GM18870 (cell line): ENCODE measurements around the gene C6orf89.

Experiments used
- ATAC-seq: cut with Tn5 transposase; IDR thresholded peaks from one replicate; pipeline ENCODE4 v1.9.1; 2021; ENCODE audit warnings: moderate library complexity; ENCODE audit not compliant: unreplicated experiment

C6orf89 gene

DNA sequence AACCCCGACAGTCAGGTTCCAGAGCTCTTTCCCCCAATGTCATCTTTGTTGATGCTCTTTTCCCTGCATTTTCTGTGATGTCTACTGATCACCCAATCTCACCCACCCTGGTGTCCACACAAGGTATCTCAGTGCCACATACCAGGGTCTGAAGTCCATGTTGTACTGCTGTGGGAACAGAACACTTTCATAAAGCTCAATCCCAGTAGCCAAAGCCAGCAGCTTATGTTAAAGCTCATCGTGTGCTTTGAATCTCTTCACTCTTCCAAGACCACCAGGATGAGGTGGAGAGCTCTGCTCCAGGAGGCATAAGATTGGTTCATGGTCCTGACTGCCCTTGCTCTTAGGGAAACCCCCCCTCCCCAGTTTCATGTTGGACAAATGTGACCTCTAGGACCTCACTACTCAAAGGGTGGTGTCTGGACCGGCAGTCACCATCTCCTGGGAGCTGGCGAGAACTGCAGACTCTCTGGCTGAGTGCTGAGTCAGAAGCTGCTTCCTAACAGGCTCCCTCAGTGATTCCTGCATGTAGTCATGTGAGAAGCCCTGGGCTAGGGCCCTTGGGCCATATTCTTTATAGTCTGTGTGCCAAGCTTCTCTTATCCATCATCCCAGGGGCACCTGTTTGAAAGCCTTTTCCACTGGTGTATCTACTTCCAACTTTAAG, 33.1 kb upstream of the C6orf89 start:
- no peak for ATAC-seq

DNA sequence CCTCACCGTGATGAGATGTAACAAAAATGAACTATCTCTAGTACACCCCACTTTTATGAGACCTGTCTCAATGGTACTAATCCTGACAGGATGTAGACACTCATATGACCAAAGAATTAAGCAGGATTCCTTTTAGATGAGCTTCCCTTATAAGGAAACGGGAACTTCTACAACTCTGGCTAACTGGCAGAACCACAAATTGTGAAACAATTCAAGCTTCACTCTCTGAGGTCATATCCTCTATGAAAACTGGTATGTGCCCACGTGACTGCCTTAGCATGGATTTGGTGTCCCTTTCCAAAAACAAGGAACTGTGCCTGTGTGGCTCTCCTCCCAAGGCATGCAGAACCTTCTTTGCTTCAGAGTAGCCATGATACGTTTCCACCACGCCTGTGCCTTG, 32.4 kb upstream of the C6orf89 start:
- ATAC-seq, result no peak

GRCh38 chr6:36855750-36856149, 30.0 kb upstream of the C6orf89 start:
- no peak for ATAC-seq

DNA sequence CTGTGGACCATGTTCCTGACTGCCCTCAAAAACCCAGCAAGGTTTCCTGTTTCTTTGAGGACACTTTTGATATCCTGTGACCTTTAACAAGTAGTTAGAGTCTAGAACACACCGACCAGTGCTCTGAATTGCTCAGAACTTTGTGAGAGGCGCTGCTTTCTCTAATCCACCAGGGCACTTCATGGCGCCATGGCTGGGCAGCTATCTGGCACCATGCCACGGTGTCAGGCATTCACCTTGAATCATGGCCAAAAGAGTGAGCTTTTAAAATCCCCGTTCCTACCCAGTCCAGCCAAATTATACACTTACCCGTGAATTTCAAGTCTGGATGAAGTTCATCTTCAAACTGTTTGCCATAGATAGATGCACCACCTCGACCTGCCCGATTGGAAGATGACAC, 29.5 kb upstream of the C6orf89 start:
- no peak for ATAC-seq

DNA sequence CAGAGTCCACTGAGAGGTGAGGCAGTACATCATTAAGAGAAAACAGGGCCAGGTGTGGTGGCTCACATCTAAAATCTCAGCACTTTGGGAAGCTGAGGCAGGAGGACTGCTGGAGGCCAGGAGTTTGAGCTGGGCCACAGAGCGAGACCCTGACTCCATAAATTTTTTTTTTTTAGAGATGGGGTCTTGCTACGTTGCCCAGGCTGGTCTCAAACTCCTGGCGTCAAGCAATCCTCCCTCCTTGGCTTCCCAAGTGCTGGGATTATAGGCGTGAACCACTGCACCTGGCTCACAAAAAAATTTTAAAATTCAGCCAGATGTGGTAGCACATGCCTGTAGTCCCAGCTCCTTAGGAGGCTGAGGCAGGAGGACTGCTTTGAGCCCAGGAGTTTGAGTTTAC, 28.4 kb upstream of the C6orf89 start:
- ATAC-seq, result no peak

DNA sequence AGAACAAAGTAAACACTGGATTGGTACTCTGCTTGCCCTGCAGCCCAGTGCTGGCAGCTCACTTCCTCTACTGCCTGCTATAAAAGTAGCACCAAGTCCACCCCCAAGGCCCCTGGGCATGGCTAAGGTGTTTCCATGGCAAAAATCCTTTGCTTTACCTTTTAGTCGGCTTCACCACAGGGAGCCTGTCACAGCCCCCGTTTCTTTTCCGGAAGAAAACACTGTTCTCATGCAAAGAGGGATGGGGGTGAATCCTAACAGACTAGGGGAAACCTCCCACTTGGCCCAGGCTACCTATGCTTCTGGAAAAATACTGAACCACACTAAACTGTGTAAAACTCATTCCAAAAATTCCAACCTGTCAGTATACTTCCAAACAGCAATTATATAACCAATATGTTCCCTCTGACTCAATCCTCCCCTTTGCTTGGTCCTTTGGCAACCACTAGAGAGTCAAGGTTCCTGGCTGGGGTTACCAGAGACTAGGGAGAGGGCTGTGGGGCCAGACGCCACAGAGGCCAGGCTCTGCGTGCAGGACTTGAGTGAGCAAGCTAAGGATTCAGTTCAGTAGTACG, 27.3 kb upstream of the C6orf89 start:
- no peak for ATAC-seq

DNA sequence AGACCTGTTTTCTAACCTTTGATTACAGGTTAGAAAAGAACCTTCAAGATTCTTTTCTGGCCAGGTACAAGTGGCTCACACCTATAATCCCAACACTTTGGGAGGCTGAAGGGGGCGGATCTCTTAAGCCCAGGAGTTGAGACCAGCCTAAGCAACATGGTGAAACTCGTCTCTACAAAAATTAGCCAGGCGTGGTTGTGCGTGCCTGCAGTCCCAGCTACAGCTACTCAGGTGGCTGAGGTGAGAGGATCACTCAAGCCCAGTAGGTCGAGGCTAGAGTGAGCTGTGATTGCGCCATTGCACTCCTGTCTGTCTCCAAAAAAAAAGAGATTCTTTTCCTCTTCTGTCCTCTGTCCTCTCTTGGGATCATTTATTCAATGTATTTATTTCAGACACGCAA, 25.6 kb upstream of the C6orf89 start:
- ATAC-seq, result no peak

DNA sequence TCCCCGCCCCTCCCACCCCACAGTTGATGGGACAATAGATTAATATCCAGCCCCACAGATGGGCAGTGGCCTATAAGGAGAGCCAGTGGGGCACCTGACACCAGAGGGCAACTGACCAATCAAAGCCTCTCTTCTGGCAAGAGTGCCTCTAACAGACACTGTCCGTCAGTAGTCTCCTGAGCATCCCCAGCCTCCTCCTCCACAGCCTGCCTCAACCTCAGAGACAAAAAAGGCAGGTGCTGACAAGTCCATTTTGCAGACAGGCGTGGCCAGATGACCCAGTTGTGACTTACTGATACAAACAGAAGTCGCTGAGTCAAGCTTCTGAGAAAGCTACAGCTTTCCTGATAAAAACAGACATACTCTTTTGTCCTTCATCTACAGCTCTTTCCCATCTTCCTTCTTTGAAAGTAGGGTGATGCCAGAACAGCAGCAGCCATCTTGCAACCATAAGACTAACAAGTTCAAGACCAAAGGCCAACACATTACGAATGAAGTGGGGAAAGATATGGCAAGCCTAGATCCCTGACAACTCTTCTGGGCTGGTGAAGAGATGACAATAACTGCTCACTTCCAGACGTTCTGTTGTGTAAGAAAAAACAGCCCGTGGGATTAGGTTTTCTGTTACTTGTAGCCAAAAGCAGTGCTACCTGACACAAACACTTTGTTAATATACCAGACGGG, 23.4 kb upstream of the C6orf89 start:
- no peak for ATAC-seq

DNA sequence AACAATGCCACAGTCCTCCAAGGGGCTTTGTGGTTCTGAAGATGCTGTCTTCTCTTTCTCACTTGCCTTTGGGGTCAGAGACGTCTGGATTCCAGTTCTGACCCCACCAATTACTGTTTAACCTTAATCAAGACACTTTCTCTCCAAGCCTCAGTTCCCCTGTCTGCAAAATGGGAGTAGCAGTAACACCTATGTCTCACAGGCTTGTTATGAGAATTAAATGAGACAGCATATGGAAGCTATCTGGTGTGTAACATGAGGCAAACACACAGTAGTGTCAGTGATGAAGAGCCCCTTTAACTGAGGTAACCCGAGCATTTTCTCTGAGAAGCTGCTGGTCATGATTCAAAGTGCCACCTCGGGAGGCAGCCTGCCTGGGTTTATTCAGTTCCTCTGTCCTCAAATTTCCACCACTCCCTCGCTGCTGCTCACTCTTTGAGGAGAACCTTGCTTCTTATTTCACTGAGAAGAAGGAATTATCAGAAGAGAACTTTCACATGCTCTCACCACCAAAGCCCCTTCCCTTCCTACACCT, 22.8 kb upstream of the C6orf89 start:
- no peak for ATAC-seq

DNA sequence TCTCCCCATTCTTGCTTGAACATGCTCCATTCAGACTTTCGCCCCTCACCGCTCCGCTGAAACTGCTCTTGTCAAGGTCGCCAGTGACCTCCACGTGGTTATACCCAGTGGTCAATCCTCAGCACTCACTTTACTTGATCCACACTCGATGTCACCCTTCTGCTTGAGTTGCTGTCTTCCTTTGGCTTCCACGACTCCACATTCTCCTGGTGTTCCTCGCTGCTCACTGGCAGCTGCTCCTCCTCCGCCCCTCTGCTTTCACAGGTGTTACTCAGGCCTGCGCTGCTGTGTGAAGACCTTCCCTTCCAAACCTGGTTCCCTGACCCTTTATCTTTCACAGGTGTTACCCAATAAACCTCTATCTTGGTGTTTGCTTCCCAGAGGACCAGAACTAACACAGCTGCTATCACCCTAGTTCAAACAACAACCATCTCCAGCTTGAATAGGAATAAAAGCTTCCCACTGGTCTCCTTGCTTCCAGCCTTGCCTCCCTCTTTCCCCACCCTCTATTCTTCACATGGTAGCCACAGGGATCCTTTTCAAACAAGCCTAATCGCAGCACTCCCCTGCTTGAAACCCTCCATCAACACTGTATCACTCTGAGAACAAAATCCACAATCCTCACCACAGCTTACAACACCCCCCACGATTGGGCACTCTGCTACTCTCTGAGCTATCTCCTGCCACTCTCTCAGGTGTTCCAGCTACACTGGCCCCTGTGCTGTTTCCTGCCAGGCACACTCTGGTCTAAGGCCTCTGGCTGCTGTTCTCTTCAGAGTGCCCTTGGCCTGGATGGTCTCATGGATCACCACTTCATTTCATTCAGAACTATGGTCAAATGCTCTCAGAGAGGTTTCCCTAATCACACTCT, 21.8 kb upstream of the C6orf89 start:
- no peak for ATAC-seq

- no peak for ATAC-seq
These were observed 19.9 kb upstream of the C6orf89 start for GRCh38 chr6:36865835-36866234.

- ATAC-seq, result no peak
These were observed 18.1 kb upstream of the C6orf89 start for GRCh38 chr6:36867471-36868224.

DNA sequence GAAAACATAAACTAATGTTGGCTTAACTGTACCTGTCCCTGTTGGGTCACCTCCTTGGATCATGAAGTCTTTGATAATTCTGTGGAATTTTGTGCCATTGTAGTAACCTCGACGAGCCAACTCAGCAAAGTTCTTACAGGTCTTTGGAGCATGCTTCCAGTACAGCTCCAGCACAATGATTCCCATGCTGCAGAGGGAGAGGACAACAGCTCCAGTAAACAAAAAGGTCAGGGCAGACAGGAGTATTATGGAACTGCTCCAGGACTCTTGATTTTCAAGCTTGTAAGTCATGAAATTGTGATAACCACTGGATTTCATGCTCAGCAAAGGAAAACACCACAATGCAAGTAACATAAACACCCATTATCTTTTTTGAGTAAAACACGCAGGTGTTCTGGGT, 14.1 kb upstream of the C6orf89 start:
- ATAC-seq, result no peak

DNA sequence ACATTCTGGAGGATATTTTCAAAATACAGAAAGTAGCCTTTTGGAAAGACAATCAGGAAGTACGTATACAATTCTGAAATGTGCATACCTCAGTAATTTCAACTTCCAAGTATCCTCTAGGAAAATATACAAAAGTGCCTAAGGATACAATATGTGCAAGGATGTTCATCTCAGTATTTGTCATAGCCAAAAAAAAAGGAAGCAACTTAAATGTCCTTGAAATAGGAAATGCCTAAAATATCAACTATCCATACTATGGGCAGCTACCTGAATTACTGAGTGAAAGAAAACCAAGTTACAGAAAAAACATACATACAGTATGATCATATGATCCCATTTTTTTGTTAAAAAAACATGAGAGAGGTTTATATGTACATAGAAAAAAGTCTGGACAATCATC, 12.6 kb upstream of the C6orf89 start:
- ATAC-seq, result no peak

DNA sequence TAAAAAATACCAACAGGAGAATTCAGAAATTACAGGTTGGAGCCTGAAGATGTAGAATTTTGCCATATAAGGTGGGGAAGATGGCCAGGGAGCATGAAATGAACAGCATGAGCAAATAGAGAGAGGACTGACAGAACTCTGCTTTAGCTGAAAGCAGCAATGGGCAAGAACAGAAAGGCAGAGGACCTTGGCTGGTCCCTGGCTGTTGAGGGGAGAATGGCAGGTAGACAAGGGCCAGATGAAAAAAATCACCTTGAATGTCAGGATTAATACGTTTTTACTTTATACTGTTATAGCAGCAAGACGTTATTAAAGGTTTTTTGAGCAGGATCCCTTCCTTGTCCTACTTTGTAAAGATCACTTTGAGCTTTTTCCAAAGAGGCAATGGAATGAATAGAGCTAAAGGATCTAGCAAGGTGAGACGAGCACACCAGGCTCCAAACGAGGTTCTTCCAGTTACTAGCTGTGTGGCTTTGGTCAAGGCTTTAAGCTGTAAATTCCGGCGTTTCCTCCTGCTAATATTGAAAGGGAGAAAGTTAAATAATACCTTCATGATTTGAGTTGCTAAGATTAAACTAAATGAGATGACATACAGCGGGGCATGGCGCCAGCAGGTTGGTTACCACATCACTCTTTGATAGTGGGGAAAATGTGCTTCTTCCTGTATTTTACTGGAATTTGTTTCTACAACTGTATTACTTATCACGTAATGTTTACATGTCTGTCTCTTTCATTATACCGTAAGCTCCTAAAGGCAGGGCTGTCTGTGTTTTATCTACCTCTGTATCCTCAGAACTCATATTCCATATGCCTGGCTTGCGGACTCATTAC, 11.9 kb upstream of the C6orf89 start:
- no peak for ATAC-seq

DNA sequence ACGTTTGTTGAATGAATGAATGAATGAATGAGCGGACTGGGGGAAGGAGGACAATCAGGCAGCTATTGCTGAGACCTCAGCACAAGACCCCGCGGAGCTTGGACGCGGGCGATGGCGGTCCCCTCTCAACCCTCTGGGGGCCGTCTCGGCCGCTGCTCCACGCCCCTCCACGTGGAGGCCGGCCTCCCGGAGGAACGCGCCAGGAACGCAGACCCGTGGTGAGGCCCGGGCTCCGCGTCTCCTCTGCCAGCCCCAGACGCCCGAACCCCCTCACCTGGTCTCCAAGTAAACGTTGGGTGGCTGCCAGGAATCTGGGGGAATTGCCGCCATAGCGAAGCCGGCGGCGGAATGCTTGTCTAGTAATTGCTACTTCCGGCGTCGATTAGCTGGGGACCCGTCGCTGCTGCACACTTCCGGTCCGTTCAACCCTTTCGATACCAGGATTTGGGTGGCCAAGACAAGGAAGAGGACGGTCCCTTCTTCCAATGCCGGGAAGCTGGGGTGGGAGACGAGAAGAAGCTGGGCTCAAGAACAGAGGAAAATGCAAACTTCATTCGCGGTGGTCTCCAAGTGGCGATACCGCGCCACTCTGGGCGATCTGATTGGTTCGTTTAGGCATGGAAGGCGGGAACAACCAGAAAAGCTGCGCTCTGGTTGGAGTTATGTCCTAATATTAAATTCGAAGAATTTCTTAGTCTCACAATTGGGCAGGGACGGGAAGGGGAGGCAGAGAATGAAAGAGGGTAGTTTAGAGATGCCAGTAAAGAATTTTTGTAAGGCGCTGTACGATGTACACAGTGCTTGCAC, 11.1 kb upstream of the C6orf89 start, which contains the start of gene PPIL1:
TSS of gene PPIL1 (minus strand) at position 361 of the 807 bp plus-strand sequence. CDS start at position 330, 31 bp downstream.
- peak; percentile 69 for ATAC-seq

DNA sequence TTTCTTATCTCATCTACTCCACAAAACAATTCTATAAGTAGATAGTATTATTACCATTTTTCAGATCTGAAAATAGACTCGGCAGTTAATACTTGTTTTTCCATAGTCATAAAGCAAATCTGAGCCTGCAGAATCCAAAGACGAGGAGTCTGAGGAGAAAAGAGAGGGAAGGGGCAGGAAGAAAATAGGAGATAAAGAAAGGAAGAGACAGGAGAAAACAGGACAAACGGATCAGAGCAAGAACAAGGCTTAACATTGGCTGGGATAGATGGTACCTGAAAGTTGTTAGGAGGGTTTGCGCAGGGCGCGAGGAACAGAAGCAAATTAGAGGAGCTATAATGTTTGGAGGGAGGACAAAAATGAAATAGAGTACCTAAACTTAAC, 10.5 kb upstream of the C6orf89 start:
- no peak for ATAC-seq

GRCh38 chr6:36884610-36885009, 1.1 kb upstream of the C6orf89 start:
- ATAC-seq, result no peak
